HepG2 (cell line): ENCODE results near the gene TBCD. TPM values are rescaled to one million over a fixed set of nuclear protein-coding genes. Genes with fewer than 3 reads are reported as not detected.
A peak's percentile ranks its signal among the peaks of the same experiment; 100 is the strongest.

Source experiments
- ATF1 ChIP-seq: IDR thresholded peaks from 2 replicates; pipeline ENCODE4 v1.6.1; 2016; ENCODE audit warnings: mild to moderate bottlenecking, control low read depth
- BHLHE40 ChIP-seq: IDR thresholded peaks from 2 replicates; pipeline ENCODE4 v1.6.1; 2011; ENCODE audit warnings: low read length, improper control_type of control experiment
- CENPX ChIP-seq: sonication (generic); formaldehyde crosslinking; IDR thresholded peaks from 2 replicates; pipeline ENCODE4 v1.9.0; 2021; ENCODE audit warnings: mild to moderate bottlenecking, missing genetic modification reagents, moderate library complexity
- ETV5 ChIP-seq: IDR thresholded peaks from 2 replicates; pipeline ENCODE4 v1.6.1; 2018; ENCODE audit warnings: missing biosample characterization, missing genetic modification reagents, inconsistent platforms, borderline replicate concordance
- FOSL2 ChIP-seq: sonication (generic); formaldehyde crosslinking; IDR thresholded peaks from 2 replicates; pipeline ENCODE4 v1.4.0; 2020; ENCODE audit warnings: missing genetic modification reagents
- FOXC1 ChIP-seq: sonication (generic); formaldehyde crosslinking; IDR thresholded peaks from 2 replicates; pipeline ENCODE4 v1.8.0; 2022; ENCODE audit warnings: mild to moderate bottlenecking, missing genetic modification reagents, borderline replicate concordance
- IKZF1 ChIP-seq: fragments of 450-650 bp; IDR thresholded peaks from 2 replicates; pipeline ENCODE4 v1.7.1; 2016
- MIXL1 ChIP-seq: IDR thresholded peaks from 2 replicates; pipeline ENCODE4 v1.6.1; 2016
- NFYB ChIP-seq: sonication (generic); formaldehyde crosslinking; IDR thresholded peaks from 2 replicates; pipeline ENCODE4 v1.4.0; 2020; ENCODE audit warnings: missing genetic modification reagents
- RXRB ChIP-seq: IDR thresholded peaks from 2 replicates; pipeline ENCODE4 v1.6.1; 2016; ENCODE audit warnings: borderline replicate concordance, missing genetic modification reagents, missing compliant biosample characterization
- TARDBP ChIP-seq: sonication (generic); formaldehyde crosslinking; IDR thresholded peaks from 2 replicates; pipeline ENCODE4 v1.8.0; 2022; ENCODE audit warnings: mild to moderate bottlenecking, missing genetic modification reagents
- YEATS2 ChIP-seq: sonication (generic); formaldehyde crosslinking; IDR thresholded peaks from 2 replicates; pipeline ENCODE4 v1.4.0; 2020; ENCODE audit warnings: missing genetic modification reagents, borderline replicate concordance
- ZFP41 ChIP-seq: sonication (generic); formaldehyde crosslinking; IDR thresholded peaks from 2 replicates; pipeline ENCODE4 v1.4.0; 2020; ENCODE audit warnings: mild to moderate bottlenecking, missing genetic modification reagents, borderline replicate concordance
- ZNF317 ChIP-seq: sonication (generic); formaldehyde crosslinking; IDR thresholded peaks from 2 replicates; pipeline ENCODE4 v1.5.0; 2020; ENCODE audit warnings: mild to moderate bottlenecking, missing genetic modification reagents
- ZNF343 ChIP-seq: sonication (generic); formaldehyde crosslinking; IDR thresholded peaks from 2 replicates; pipeline ENCODE4 v1.4.0; 2020; ENCODE audit warnings: mild to moderate bottlenecking, missing genetic modification reagents
- ZNF503 ChIP-seq: sonication (generic); formaldehyde crosslinking; IDR thresholded peaks from 2 replicates; pipeline ENCODE4 v1.4.0; 2020; ENCODE audit warnings: missing genetic modification reagents
- ZNF552 ChIP-seq: sonication (generic); formaldehyde crosslinking; IDR thresholded peaks from 2 replicates; pipeline ENCODE4 v1.9.0; 2022; ENCODE audit warnings: missing genetic modification reagents, mild to moderate bottlenecking, borderline replicate concordance
- ZNF839 ChIP-seq: sonication (generic); formaldehyde crosslinking; IDR thresholded peaks from 2 replicates; pipeline ENCODE4 v1.4.0; 2020; ENCODE audit warnings: missing genetic modification reagents, mild to moderate bottlenecking, borderline replicate concordance
- ZNF841 ChIP-seq: sonication (generic); formaldehyde crosslinking; IDR thresholded peaks from 2 replicates; pipeline ENCODE4 v1.8.1; 2023; ENCODE audit warnings: missing genetic modification reagents, borderline replicate concordance
- polyA plus RNA-seq, 8 experiments: library from polyadenylated mRNA; depleted of rRNA in 3 of 8; stranded (reverse) in 7 of 8; unstranded in 1 of 8; fragments of >200 nt; fragmentation: Illumina TruSeq in 4 of 8; extraction: Trizol in 4 of 8; gene quantifications; 2 replicates each; pipeline versions ENCODE4 v1.2.1 to v1.2.3, GENCODE V29; 2011 to 2016; ENCODE audit warnings: low read depth in 4 of 8, missing spikeins in 1 of 8, mixed read lengths in 1 of 8; ENCODE audit not compliant: insufficient read depth in 1 of 8
- total RNA-seq, 5 experiments: library from RNA; depleted of rRNA; stranded (reverse); fragments of >200 nt; fragmentation: Illumina TruSeq; extraction: Trizol; gene quantifications; 2 replicates each; pipeline ENCODE4 v1.2.3, GENCODE V29; 2016; ENCODE audit warnings: low read depth in 1 of 5
- TF ChIP-seq, protein P1 (sequence below): IDR thresholded peaks from 2 replicates; pipeline ENCODE4 v1.6.1; 2016; ENCODE audit warnings: low read depth, missing genetic modification reagents, missing compliant biosample characterization
- TF ChIP-seq, protein P2 (sequence below): sonication (generic); formaldehyde crosslinking; IDR thresholded peaks from 2 replicates; pipeline ENCODE4 v1.8.1; 2023; ENCODE audit warnings: mild to moderate bottlenecking, missing genetic modification reagents

Gene TBCD
- total and polyA plus RNA-seq, 2 of the 13 experiments (the other 11 are each of a cell fraction or from before 2014, with no cell fraction given), result 33.9 to 54.8 TPM

DNA sequence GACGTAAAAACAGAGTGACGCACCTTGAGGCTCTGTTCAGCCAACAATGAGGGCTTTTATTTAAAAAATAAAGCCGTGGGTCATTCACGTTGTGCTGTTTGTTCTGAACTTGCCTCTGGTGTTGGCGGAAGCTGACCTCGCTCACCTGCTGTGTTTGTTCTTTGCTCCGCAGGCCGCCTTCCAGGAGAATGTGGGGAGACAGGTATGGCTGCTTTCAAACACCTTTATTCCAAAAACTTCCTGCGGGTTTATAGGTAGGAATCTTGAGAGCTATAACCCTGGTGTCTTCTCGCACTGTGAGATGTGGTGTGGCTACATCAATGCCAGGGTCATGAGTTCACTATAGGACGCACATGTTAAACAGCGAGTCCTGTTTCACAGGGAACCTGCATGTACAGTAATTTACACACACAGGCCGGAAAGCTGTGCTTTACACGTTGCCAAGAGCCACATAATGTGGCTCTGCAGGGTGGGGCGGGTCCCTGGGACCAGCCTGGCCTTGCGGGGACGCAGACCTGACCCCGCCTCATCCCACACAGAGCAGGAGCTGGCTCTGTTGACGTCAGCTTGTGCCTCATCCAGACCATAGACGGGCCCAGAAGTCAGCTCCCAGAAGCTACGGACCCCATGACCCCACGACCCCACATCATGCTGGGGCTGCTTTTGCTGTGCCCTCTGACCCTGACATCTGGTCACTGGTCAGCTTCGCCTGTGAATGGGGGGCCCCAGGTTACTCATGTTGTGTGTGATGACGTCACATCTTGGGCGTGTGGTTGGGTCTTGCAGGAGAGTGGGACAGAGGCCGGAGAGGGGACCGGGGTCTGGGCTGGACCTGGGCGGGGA, 137.9 kb downstream of the TBCD start (continued):
- TF ChIP-seq ZNF317 (CRISPR knock-in tag), result no peak
- no peak for TF ChIP-seq NFYB (CRISPR knock-in tag)
- 0 out of 2 replicates have a peak, but pooled peaks have one; percentile 8 for TF ChIP-seq FOXC1
- TF ChIP-seq ATF1 (CRISPR knock-in tag), result no peak
- no peak for TF ChIP-seq ZFP41 (CRISPR knock-in tag)
- no peak for TF ChIP-seq YEATS2
- no peak for TF ChIP-seq ZNF839 (CRISPR knock-in tag)
- TF ChIP-seq CENPX, result no peak
- TF ChIP-seq BHLHE40, result peak; percentile 65
- TF ChIP-seq, protein P1, sequence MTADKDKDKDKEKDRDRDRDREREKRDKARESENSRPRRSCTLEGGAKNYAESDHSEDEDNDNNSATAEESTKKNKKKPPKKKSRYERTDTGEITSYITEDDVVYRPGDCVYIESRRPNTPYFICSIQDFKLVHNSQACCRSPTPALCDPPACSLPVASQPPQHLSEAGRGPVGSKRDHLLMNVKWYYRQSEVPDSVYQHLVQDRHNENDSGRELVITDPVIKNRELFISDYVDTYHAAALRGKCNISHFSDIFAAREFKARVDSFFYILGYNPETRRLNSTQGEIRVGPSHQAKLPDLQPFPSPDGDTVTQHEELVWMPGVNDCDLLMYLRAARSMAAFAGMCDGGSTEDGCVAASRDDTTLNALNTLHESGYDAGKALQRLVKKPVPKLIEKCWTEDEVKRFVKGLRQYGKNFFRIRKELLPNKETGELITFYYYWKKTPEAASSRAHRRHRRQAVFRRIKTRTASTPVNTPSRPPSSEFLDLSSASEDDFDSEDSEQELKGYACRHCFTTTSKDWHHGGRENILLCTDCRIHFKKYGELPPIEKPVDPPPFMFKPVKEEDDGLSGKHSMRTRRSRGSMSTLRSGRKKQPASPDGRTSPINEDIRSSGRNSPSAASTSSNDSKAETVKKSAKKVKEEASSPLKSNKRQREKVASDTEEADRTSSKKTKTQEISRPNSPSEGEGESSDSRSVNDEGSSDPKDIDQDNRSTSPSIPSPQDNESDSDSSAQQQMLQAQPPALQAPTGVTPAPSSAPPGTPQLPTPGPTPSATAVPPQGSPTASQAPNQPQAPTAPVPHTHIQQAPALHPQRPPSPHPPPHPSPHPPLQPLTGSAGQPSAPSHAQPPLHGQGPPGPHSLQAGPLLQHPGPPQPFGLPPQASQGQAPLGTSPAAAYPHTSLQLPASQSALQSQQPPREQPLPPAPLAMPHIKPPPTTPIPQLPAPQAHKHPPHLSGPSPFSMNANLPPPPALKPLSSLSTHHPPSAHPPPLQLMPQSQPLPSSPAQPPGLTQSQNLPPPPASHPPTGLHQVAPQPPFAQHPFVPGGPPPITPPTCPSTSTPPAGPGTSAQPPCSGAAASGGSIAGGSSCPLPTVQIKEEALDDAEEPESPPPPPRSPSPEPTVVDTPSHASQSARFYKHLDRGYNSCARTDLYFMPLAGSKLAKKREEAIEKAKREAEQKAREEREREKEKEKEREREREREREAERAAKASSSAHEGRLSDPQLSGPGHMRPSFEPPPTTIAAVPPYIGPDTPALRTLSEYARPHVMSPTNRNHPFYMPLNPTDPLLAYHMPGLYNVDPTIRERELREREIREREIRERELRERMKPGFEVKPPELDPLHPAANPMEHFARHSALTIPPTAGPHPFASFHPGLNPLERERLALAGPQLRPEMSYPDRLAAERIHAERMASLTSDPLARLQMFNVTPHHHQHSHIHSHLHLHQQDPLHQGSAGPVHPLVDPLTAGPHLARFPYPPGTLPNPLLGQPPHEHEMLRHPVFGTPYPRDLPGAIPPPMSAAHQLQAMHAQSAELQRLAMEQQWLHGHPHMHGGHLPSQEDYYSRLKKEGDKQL, result peak; percentile 41; the same call in 1 of the 2 replicates
- peak; percentile 67; the same call in 1 of the 2 replicates for TF ChIP-seq ZNF503 (CRISPR knock-in tag)
- TF ChIP-seq ZNF343 (CRISPR knock-in tag), result no peak; the same call in 1 of the 2 replicates
- TF ChIP-seq IKZF1, result no peak
- TF ChIP-seq, protein P2, sequence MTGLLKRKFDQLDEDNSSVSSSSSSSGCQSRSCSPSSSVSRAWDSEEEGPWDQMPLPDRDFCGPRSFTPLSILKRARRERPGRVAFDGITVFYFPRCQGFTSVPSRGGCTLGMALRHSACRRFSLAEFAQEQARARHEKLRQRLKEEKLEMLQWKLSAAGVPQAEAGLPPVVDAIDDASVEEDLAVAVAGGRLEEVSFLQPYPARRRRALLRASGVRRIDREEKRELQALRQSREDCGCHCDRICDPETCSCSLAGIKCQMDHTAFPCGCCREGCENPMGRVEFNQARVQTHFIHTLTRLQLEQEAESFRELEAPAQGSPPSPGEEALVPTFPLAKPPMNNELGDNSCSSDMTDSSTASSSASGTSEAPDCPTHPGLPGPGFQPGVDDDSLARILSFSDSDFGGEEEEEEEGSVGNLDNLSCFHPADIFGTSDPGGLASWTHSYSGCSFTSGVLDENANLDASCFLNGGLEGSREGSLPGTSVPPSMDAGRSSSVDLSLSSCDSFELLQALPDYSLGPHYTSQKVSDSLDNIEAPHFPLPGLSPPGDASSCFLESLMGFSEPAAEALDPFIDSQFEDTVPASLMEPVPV (CRISPR knock-in tag), result 0 out of 2 replicates have a peak, but pooled peaks have one; percentile 54
- no peak for TF ChIP-seq ZNF841 (CRISPR knock-in tag)
- peak; percentile 71 for TF ChIP-seq RXRB (CRISPR knock-in tag)
- peak; percentile 75; the same call in 1 of the 2 replicates for TF ChIP-seq ETV5 (CRISPR knock-in tag)
- TF ChIP-seq MIXL1 (CRISPR knock-in tag), result no peak
- TF ChIP-seq TARDBP (CRISPR knock-in tag), result peak; percentile 75; the same call in 1 of the 2 replicates
- 0 out of 2 replicates have a peak, but pooled peaks have one; percentile 38 for TF ChIP-seq ZNF552 (CRISPR knock-in tag)
- TF ChIP-seq FOSL2 (CRISPR knock-in tag), result peak; percentile 56; the same call in 1 of the 2 replicates
